Activated CD4-positive, alpha-beta T cell treated with anti-CD3 and anti-CD28 coated beads, Interleukin-2, amount 10 ng/mL, durations not matched to agents 7 days and 5 days (primary cell): ENCODE results near the gene PHF1. TPM values are rescaled to one million over a fixed set of nuclear protein-coding genes. Genes with fewer than 3 reads are reported as not detected.

ENCODE experiments used
- CTCF ChIA-PET: fragments of 350-600 bp; sonication (Branson Sonifier 250); formaldehyde crosslinking; loops from one replicate; lab custom pipeline; 2021; ENCODE audit warnings: antibody characterized with exemption; lab: Charles Lee
- POLR2A ChIA-PET: fragments of 350-600 bp; sonication (Branson Sonifier 250); formaldehyde crosslinking; loops from one replicate; lab custom pipeline; 2021; ENCODE audit warnings: antibody characterized with exemption; lab: Charles Lee
- DNase-seq: peaks from one replicate; pipeline ENCODE4 v3.0.0-alpha.2; 2020
- H3K27ac Mint-ChIP-seq: one replicate; pipeline ENCODE4 v1.8.0; 2021; ENCODE audit warnings: mild to moderate bottlenecking, moderate library complexity, mixed read lengths
- H3K27me3 Mint-ChIP-seq: one replicate; pipeline ENCODE4 v1.8.0; 2021; ENCODE audit warnings: mixed read lengths
- H3K36me3 Mint-ChIP-seq: one replicate; pipeline ENCODE4 v1.8.0; 2021; ENCODE audit warnings: low read depth, mixed read lengths
- H3K4me1 Mint-ChIP-seq: one replicate; pipeline ENCODE4 v1.8.0; 2021; ENCODE audit warnings: mixed read lengths
- H3K4me3 Mint-ChIP-seq: one replicate; pipeline ENCODE4 v1.8.0; 2021; ENCODE audit warnings: mild to moderate bottlenecking, moderate library complexity, mixed read lengths
- H3K9me3 Mint-ChIP-seq: one replicate; pipeline ENCODE4 v1.8.0; 2021; ENCODE audit warnings: mixed read lengths
- total RNA-seq, 2 experiments: library from RNA; stranded (reverse); gene quantifications; one replicate each; pipeline ENCODE4 v1.2.3, GENCODE V29; 2021

PHF1 gene
- total RNA-seq, 2 experiments from 2014 or later, result 34.2 to 37.7 TPM

- no peaks in the 10 kb centered on the region for H3K9me3 Mint-ChIP-seq
- POLR2A ChIA-PET, result no interaction called here
- peaks cover 21% of the 10 kb centered on the region for H3K36me3 Mint-ChIP-seq
- no peak for DNase-seq
- CTCF ChIA-PET, result interaction anchor here (1.3 to 4.1 kb wide), 4 partner anchors 13 to 269 kb away, joined by 4 to 28 read pairs (median 6); partner anchors contain the start of genes CUTA, SYNGAP1 and ZBTB9
- peaks cover 60% of the 10 kb centered on the region for H3K4me1 Mint-ChIP-seq
- peak overlapping the region; percentile 58 for H3K27ac Mint-ChIP-seq
- H3K27me3 Mint-ChIP-seq, result no peaks in the 10 kb centered on the region
- H3K4me3 Mint-ChIP-seq, result peak overlapping the region; percentile 83
Measured at GRCh38 chr6:33431880-33432541, 21.2 kb downstream of the PHF1 start.

GRCh38 chr6:33432546-33432945 is 21.7 kb downstream of the PHF1 start:
- Mint-ChIP-seq H3K4me1 (peaks cover 55% of the 10 kb centered on the region), H3K27me3 (no peaks in the 10 kb centered on the region), H3K27ac (peak overlapping the region; percentile 66), H3K9me3 (no peaks in the 10 kb centered on the region), H3K4me3 (peak overlapping the region; percentile 83), H3K36me3 (peaks cover 25% of the 10 kb centered on the region)
- DNase-seq, result no peak
- ChIA-PET CTCF (interaction anchor here (2.7 kb wide), 1 partner anchor 12 kb away, joined by 6 read pairs; no protein-coding TSS in a partner anchor), POLR2A (no interaction called here)

DNA sequence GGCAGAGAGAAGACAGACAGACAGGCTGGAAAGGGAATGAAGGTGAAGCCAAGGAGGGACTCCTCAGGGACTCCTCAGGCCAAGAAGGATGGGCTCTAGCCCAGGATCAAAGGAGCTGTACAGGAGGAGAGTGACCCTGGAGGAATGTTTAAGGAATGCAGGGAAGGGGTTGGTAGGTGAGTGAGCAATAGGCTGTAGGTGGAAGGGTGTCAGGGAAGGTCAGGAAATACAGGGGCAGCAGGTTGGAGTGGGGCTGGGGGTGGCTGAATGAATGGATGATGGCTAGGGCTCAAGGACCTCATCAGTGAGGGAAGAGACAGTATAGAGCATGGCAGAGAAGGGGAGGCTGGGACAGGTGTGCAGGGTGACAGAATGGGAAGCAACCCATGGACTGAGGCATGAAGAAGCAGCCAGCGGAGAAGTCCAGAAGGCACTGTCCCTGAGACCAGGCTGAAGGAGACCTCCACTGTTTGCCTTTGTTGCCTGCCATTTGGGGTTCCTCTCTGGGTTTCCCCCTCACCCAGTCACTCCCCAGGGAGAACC is 22.3 kb downstream of the PHF1 start:
- DNase-seq, result no peak
- ChIA-PET POLR2A (no interaction called here), CTCF (no interaction called here)
- Mint-ChIP-seq H3K4me3 (peak overlapping the region; percentile 39), H3K4me1 (peaks cover 54% of the 10 kb centered on the region), H3K27me3 (no peaks in the 10 kb centered on the region), H3K9me3 (no peaks in the 10 kb centered on the region), H3K27ac (peak overlapping the region; percentile 66), H3K36me3 (peaks cover 26% of the 10 kb centered on the region)

GRCh38 chr6:33433544-33434191 is 22.9 kb downstream of the PHF1 start:
- CTCF ChIA-PET, result interaction anchor here (0.6 kb wide), 1 partner anchor 1056 kb away, joined by 4 read pairs; no protein-coding TSS in a partner anchor

GRCh38 chr6:33434961-33435360 is 24.1 kb downstream of the PHF1 start:
- Mint-ChIP-seq H3K4me3 (no peak overlapping the region), H3K4me1 (peaks cover 35% of the 10 kb centered on the region), H3K27me3 (no peaks in the 10 kb centered on the region), H3K36me3 (peaks cover 34% of the 10 kb centered on the region), H3K9me3 (no peaks in the 10 kb centered on the region), H3K27ac (no peak overlapping the region)
- CTCF ChIA-PET, result no interaction called here
- POLR2A ChIA-PET, result interaction anchor here (0.5 kb wide), 1 partner anchor 34 kb away, joined by 5 read pairs; no protein-coding TSS in a partner anchor
- no peak for DNase-seq

More at GRCh38 chr6:33433544-33434191, 22.9 kb downstream of the PHF1 start:
- Mint-ChIP-seq H3K27me3 (no peaks in the 10 kb centered on the region), H3K9me3 (no peaks in the 10 kb centered on the region), H3K4me3 (no peak overlapping the region), H3K4me1 (peaks cover 48% of the 10 kb centered on the region), H3K27ac (no peak overlapping the region), H3K36me3 (peaks cover 29% of the 10 kb centered on the region)
- DNase-seq, result no peak
- POLR2A ChIA-PET, result no interaction called here

DNA sequence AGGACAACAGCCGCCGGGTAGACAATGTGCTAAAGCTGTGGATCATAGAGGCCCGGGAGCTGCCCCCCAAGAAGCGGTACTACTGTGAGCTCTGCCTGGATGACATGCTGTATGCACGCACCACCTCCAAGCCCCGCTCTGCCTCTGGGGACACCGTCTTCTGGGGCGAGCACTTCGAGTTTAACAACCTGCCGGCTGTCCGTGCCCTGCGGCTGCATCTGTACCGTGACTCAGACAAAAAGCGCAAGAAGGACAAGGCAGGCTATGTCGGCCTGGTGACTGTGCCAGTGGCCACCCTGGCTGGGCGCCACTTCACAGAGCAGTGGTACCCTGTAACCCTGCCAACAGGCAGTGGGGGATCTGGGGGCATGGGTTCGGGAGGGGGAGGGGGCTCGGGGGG is 26.9 kb downstream of the PHF1 start:
- H3K27me3 Mint-ChIP-seq, result no peaks in the 10 kb centered on the region
- H3K4me3 Mint-ChIP-seq, result no peak overlapping the region
- H3K36me3 Mint-ChIP-seq, result peaks cover 40% of the 10 kb centered on the region
- no peak for DNase-seq
- ChIA-PET CTCF (interaction anchor here (0.6 to 1.3 kb wide), 2 partner anchors 9 to 17 kb away, joined by 3 read pairs; partner anchors contain the start of gene ZBTB9), POLR2A (no interaction called here)
- H3K27ac Mint-ChIP-seq, result no peak overlapping the region
- no peaks in the 10 kb centered on the region for H3K9me3 Mint-ChIP-seq
- peaks cover 9% of the 10 kb centered on the region for H3K4me1 Mint-ChIP-seq

DNA sequence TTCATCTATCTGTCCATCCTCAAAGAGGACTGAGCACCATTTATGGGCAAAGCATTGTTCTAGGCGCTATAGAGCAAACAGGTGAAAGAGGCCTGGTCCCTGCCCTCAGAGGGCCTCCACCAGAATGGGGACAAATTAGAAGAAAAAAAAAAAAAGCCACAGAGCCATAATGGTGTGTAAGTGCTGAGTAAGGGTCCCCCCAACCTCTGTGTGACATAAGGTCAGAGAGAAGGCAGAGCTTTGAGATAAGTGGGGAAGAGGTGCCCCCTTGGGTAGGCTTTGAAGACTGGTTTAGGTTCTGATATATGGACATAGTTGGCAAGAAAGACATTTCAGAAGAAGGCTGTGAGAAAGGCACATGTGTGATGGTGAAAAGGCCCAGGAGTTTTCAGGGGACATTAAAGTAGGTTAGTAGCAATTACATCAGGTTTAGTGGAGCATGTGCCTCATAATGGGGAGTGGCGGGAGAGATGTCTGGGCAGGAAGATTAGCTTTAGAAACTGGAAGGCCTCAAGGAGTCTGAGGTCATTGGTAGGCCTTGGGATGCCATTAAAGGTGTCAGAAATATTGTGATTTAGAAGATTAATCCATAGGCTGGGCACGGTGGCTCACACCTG is 28.3 kb downstream of the PHF1 start:
- Mint-ChIP-seq H3K4me3 (no peak overlapping the region), H3K4me1 (peaks cover 2% of the 10 kb centered on the region), H3K9me3 (no peaks in the 10 kb centered on the region), H3K36me3 (peaks cover 37% of the 10 kb centered on the region), H3K27me3 (no peaks in the 10 kb centered on the region), H3K27ac (peak overlapping the region; percentile 51)
- no peak for DNase-seq
- ChIA-PET POLR2A (no interaction called here), CTCF (interaction anchor here (0.6 kb wide), 1 partner anchor 122 kb away, joined by 4 read pairs; the partner anchor contains the start of gene ZBTB22)

DNA sequence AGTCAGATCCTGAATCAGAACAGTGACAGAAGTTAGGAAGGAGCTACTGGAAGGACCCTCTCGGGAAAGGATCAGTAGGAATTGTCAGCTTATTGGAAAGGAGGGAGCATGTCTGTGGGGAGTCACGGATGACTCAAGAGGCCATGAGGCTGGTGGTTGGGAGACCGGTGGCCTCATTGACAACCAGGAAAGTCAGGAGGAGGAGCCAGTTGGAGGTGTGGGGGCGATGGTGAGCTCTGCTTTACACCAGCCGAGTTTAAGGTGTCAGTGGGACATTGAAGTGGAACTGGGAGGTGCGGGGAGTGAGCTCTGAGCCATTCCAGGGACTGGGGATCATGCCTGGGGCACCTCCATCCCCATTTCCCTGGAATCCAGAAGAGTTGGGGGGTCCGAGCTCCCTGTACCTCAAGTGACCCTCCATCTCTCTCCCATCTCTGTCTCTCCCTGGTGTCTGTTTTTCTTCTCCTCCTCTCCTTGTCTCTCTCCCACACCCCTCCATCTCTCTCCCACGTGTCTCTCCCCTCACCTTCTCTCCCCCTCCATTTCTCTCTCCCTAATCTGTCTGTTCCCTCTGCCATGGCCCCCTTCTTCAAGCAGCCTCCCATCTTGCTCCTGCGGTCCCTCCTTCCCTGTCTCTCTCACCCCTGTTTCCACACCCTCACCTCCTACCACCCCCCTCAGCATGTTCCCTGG is 29.3 kb downstream of the PHF1 start:
- H3K27ac Mint-ChIP-seq, result peak overlapping the region; percentile 63
- H3K9me3 Mint-ChIP-seq, result no peaks in the 10 kb centered on the region
- CTCF ChIA-PET, result interaction anchor here (1.2 kb wide), 1 partner anchor 10 kb away, joined by 4 read pairs; no protein-coding TSS in a partner anchor
- H3K4me3 Mint-ChIP-seq, result no peak overlapping the region
- H3K27me3 Mint-ChIP-seq, result no peaks in the 10 kb centered on the region
- H3K4me1 Mint-ChIP-seq, result peaks cover 1% of the 10 kb centered on the region
- peaks cover 37% of the 10 kb centered on the region for H3K36me3 Mint-ChIP-seq
- no peak for DNase-seq
- POLR2A ChIA-PET, result no interaction called here

DNA sequence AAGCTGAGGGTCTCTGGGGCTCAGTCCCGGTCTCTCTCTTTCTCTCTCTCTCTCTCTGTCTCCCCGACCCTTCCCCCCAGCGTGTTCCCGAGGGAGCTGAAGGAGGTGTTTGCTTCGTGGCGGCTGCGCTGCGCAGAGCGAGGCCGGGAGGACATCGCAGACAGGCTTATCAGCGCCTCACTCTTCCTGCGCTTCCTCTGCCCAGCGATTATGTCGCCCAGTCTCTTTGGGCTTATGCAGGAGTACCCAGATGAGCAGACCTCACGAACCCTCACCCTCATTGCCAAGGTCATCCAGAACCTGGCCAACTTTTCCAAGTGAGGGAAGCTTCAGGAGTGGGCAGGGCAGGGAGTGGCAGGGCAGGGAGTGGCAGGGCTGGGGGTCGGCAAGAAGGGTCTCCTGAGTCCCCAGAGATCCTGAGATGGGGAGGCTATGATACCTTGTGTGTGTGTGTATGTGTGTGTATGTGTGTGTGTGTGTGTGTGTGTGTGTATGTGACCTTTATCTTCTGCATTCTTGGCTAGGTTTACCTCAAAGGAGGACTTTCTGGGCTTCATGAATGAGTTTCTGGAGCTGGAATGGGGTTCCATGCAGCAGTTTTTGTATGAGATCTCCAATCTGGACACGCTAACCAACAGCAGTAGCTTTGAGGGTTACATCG is 30.0 kb downstream of the PHF1 start:
- Mint-ChIP-seq H3K27ac (no peak overlapping the region), H3K4me3 (no peak overlapping the region), H3K36me3 (peaks cover 34% of the 10 kb centered on the region), H3K9me3 (no peaks in the 10 kb centered on the region), H3K4me1 (no peaks in the 10 kb centered on the region), H3K27me3 (no peaks in the 10 kb centered on the region)
- POLR2A ChIA-PET, result no interaction called here
- no peak for DNase-seq
- CTCF ChIA-PET, result interaction anchor here (1.2 to 1.6 kb wide), 2 partner anchors 9 to 14 kb away, joined by 4 to 5 read pairs; partner anchors contain the start of gene ZBTB9

DNA sequence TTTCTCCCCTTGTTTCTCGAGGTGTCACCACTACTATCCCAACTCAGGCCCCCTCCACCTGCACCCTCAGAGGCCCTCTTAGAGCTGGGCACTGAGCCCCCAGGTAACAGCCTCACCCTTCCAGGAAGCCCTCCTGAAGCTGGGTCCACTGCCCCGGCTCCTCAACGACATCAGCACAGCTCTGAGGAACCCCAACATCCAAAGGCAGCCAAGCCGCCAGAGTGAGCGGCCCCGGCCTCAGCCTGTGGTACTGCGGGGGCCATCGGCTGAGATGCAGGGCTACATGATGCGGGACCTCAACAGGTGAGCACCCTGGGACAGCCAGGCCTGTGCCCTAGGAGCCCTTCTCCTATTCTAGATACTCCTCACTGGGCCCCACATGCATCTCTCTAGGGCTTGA is 30.6 kb downstream of the PHF1 start:
- peaks cover 39% of the 10 kb centered on the region for H3K36me3 Mint-ChIP-seq
- CTCF ChIA-PET, result interaction anchor here (1.2 to 1.6 kb wide), 2 partner anchors 9 to 13 kb away, joined by 4 to 5 read pairs; partner anchors contain the start of gene ZBTB9
- H3K27ac Mint-ChIP-seq, result peak overlapping the region; percentile 19
- no peaks in the 10 kb centered on the region for H3K9me3 Mint-ChIP-seq
- no peak overlapping the region for H3K4me3 Mint-ChIP-seq
- no peaks in the 10 kb centered on the region for H3K27me3 Mint-ChIP-seq
- H3K4me1 Mint-ChIP-seq, result no peaks in the 10 kb centered on the region
- no peak for DNase-seq
- POLR2A ChIA-PET, result no interaction called here

GRCh38 chr6:33442283-33442682 is 31.5 kb downstream of the PHF1 start:
- peaks cover 40% of the 10 kb centered on the region for H3K36me3 Mint-ChIP-seq
- no peaks in the 10 kb centered on the region for H3K27me3 Mint-ChIP-seq
- CTCF ChIA-PET, result interaction anchor here (1.6 kb wide), 1 partner anchor 12 kb away, joined by 5 read pairs; the partner anchor contains the start of gene ZBTB9
- H3K4me1 Mint-ChIP-seq, result no peaks in the 10 kb centered on the region
- H3K27ac Mint-ChIP-seq, result peak overlapping the region; percentile 16
- POLR2A ChIA-PET, result no interaction called here
- H3K4me3 Mint-ChIP-seq, result no peak overlapping the region
- H3K9me3 Mint-ChIP-seq, result no peaks in the 10 kb centered on the region
- no peak for DNase-seq
